ENCODE data around the gene MYH7.

DNA sequence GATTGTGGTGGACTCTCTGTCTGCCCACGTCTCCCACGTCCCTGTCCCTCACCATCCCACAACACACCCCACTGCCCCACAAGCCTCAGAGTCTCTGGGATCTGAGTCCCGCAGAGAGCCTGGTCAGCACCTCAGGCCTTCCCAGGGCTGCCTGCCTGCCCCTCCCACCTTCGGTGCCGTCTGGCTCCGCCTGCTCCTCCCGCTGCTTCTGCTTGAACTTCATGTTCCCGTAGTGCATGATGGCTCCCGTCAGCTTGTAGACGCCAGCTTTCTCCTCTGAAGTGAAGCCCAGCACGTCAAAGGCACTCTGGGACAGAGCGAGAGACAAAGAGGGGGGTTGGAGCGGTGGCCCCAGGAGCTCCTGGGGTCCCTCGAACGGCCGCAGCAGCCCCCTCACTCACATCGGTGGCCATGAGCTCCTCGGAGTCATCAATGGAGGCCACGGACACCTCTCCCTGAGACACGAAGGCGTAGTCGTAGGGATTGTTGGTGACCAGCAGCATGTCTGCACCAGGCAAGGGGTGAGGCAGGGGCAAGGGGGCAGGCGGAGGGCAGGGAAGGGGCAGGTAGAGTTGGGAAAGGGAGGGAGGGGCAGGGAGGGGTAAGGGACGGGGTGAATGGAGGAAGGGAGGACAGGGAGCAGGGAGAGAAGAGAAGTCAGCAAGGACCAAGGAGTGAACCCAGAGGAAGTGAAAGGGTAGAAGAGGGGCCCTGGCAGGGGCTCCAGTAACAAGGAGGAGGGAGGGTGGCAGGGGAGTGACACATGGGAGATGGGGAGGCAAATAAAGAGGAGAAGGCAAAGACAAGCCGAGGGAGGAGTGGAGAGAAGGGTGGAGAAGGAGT is 32.9 kb downstream of the MYH7 start:
- TF ChIP-seq, protein P1, sequence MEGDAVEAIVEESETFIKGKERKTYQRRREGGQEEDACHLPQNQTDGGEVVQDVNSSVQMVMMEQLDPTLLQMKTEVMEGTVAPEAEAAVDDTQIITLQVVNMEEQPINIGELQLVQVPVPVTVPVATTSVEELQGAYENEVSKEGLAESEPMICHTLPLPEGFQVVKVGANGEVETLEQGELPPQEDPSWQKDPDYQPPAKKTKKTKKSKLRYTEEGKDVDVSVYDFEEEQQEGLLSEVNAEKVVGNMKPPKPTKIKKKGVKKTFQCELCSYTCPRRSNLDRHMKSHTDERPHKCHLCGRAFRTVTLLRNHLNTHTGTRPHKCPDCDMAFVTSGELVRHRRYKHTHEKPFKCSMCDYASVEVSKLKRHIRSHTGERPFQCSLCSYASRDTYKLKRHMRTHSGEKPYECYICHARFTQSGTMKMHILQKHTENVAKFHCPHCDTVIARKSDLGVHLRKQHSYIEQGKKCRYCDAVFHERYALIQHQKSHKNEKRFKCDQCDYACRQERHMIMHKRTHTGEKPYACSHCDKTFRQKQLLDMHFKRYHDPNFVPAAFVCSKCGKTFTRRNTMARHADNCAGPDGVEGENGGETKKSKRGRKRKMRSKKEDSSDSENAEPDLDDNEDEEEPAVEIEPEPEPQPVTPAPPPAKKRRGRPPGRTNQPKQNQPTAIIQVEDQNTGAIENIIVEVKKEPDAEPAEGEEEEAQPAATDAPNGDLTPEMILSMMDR (IDR thresholded peaks at IDR 0.05): no peak
- TF ChIP-seq POLR2A (IDR thresholded peaks at IDR 0.05): no peak
